Loucy (cell line): ENCODE results near the gene GRK3.

Source experiments
- EZH2phosphoT487 ChIP-seq: fragments of 200-600 bp; IDR thresholded peaks from 2 replicates; pipeline ENCODE4 v1.6.1; 2018; ENCODE audit warnings: antibody characterized with exemption, mild to moderate bottlenecking, moderate library complexity, borderline replicate concordance
- TF ChIP-seq, protein P1 (sequence below): fragments of 200-600 bp; sonication (generic); conservative IDR thresholded peaks from 2 replicates; pipeline ENCODE4 v1.5.1; 2014; ENCODE audit warnings: mild to moderate bottlenecking, antibody characterized with exemption, low read length

DNA sequence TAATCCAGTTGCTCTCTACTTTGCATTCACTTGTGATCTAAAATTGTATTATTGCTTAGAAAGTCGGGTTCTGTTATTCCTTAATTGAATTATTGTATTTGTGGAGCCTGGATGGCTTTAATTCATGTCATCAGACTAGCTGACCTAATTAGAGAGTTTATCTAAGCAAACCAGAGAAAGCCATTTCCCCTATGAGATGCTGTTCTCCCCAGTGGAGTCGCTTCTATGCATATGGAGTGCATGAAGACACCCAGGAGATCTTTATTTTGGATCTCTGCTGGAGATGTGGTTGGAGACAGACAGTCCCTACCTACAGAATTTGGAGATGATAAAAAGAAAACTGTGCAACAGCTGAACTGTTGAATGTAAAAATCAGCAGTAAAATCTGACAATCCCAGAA, 132.3 kb downstream of the GRK3 start:
- TF ChIP-seq, protein P1, sequence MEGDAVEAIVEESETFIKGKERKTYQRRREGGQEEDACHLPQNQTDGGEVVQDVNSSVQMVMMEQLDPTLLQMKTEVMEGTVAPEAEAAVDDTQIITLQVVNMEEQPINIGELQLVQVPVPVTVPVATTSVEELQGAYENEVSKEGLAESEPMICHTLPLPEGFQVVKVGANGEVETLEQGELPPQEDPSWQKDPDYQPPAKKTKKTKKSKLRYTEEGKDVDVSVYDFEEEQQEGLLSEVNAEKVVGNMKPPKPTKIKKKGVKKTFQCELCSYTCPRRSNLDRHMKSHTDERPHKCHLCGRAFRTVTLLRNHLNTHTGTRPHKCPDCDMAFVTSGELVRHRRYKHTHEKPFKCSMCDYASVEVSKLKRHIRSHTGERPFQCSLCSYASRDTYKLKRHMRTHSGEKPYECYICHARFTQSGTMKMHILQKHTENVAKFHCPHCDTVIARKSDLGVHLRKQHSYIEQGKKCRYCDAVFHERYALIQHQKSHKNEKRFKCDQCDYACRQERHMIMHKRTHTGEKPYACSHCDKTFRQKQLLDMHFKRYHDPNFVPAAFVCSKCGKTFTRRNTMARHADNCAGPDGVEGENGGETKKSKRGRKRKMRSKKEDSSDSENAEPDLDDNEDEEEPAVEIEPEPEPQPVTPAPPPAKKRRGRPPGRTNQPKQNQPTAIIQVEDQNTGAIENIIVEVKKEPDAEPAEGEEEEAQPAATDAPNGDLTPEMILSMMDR = no peak
- no peak for TF ChIP-seq EZH2phosphoT487
